K562 (cell line): ENCODE results near the gene SCG5.

Experiments used
- DDX20 ChIP-seq: fragments of 450-650 bp; IDR thresholded peaks from 2 replicates; pipeline ENCODE4 v1.6.1; 2016; ENCODE audit warnings: missing genetic modification characterization, low read depth, mild to moderate bottlenecking, missing compliant biosample characterization, moderate library complexity
- POLR2A ChIP-seq: fragments of 450-650 bp; conservative IDR thresholded peaks from 2 replicates; pipeline ENCODE4 v1.6.1; 2016

DNA sequence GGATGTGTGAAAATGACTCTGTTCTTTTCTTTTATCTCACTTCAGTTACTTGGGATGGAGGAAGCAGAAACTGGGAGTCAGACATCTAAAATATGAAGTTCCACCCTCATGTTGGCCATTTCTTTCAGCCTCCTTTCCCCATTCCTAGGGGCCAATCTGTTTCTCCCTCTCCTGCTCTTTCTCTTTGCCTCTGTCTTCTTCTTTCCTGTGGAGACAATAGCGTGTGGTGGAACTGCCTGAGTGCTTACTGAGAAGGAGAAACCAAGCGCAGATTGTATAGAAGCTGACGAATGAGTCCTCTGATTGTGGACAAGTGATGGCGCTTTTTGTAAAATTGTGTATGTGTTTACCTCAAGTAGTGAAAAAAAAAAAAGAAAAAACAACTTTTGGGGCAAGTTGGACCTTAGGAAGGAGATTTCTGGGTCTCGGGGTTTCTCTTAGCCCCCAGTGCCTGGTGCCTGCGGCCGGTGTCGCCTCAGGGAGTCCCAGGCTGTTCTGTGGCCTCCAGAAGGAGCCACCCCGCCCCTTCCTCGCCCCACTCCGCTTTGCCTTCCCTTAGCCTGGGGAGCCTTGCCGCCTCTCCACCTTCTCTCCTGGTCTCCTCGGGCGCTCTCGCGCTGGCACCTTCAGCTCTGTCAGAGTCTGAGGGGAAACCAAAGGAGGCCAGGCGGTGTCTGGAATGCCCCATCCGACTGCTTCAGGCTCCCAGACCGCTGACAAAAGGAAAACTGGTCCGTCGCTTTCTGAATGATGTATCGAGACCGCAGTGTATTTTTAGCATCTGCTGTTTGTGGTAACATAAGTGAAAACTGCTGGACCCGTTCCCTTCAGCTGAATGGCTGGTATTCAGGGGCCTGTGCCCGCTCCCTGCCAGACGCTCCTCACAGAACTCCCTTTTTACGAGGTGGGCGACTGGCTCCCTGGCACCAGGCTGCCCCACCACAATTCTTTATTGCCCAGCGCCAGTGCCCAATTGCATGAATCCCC is 30.1 kb downstream of the SCG5 start:
- TF ChIP-seq DDX20 (no peak), POLR2A (no peak)
